Renal pelvis (tissue), 4 donors: Measurements from ENCODE around the gene LAPTM5. TPM values are rescaled to one million over a fixed set of nuclear protein-coding genes. Genes with fewer than 3 reads are reported as not detected.

Source experiments
- DNase-seq: peaks from one replicate; pipeline ENCODE4 v3.0.0-alpha.2; 2013
- polyA plus RNA-seq, 3 donors: library from polyadenylated mRNA; unstranded; fragments of 120-200 nt; gene quantifications; one replicate each; pipeline ENCODE4 v1.2.1, GENCODE V29; 2013; ENCODE audit not compliant: insufficient read length in 3 of 3

Gene LAPTM5
- polyA plus RNA-seq, 3 donors, result 10.6 to 18.3 (median 12.9) TPM

DNA sequence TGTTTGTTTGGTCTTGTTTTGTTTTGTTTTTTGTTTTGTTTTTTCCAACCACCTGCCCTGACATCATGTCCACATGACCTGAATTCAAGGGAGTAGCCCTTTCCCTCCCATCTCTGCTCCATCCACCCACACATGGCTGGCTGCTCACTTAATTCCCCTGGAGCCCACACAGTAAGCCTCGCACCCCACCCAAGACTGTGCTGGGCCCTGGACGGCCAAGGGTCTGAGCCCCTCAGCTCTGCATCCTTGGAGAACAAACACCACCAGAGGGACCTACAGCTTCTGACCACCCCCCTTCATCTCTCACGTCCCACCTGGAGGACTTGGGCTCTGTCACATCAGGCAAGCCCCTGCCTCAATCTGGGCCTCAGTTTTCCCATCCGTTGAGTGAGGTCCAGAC lies 73.3 kb downstream of the LAPTM5 start:
- no peak for DNase-seq

DNA sequence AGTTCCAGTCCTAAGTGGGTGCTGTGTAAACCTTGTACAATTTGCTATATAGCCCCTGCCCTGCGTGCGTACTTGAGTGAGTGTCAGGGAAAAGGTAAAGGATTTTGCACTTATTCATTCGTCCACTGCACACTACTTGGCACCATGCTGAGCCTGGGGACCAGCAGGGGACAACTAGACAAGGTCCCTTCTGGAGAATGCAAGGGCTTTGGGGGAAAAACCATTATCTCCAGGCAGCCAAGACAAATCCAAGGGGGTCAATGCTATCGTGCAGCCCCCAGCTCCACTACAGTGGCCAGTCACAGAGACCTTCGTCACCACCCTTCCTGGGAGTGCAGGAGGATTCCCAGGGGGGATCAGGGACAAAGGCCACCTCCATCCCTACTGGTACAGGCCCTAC lies 73.9 kb downstream of the LAPTM5 start:
- no peak for DNase-seq

Other genes with a start within 250 kb of the LAPTM5 start
- under 1 TPM; 0.17 to 0.30 (median 0.23) TPM for gene MATN1, start 34.2 kb downstream of the LAPTM5 start, polyA plus RNA-seq
- 10 to 100 TPM; 25.2 to 32.8 (median 31.3) TPM for gene SDC3, start 151.0 kb upstream of the LAPTM5 start, polyA plus RNA-seq